ENCODE measurements around the gene KCNJ8.
"Not testable (repeated sequence)": the region's sequence is repeated elsewhere in the genome, so short reads cannot be mapped to it uniquely, and the experiment has no call there.

KCNJ8 gene

DNA sequence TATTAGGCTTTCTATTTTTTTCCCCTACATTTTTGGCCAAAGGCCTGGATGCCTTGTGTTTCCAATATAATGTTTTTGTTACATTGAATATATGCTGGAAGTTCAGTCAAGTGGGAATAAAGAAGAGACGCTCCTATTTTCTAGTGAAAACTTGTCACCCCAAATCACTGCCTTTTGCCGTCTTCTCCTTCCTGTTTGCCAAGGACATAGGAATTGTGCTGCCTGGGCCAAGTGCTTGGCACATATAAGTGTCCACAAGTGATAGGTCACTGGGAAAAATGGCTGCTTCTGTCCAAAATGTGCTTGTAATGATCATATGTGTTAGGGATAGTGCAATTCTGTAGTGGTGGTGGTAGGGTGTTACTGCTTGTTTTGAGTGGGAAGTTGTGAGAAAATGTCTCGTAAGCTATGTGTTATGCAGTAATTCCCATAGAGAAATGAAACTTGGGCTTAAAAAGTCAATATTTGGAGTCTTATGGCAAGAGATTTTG lies 11.6 kb upstream of the KCNJ8 start:
- Histone ChIP-seq H3K79me2 (ENCODE audit: low read length) (no peaks in the 10 kb centered on the region), H3K4me2 (ENCODE audit: low read depth, low read length) (no peak overlapping the region), H3K4me3 (ENCODE audit: low read length) (no peak overlapping the region), H3K27ac (ENCODE audit: low read length) (no peak overlapping the region), H4K20me1 (ENCODE audit: insufficient read depth, low read length) (no peaks in the 10 kb centered on the region), H3K36me3 (replicated peaks; ENCODE audit: insufficient read depth, low read length) (no peaks in the 10 kb centered on the region), H3K9me2 (replicated peaks; ENCODE audit: insufficient read depth, low read length) (no peaks in the 10 kb centered on the region), H3K4me1 (ENCODE audit: low read length) (no peaks in the 10 kb centered on the region), H3K27me3 (replicated peaks; ENCODE audit: insufficient read depth, low read length) (no peaks in the 10 kb centered on the region), H3K9ac (ENCODE audit: low read length) (no peak overlapping the region), H2AFZ (ENCODE audit: low read length) (no peak overlapping the region), H3F3A (ENCODE audit: insufficient read depth, low read length) (no peaks in the 10 kb centered on the region), H3K9me3 (replicated peaks; ENCODE audit: insufficient read depth, low read length) (no peaks in the 10 kb centered on the region)
- no peak for DNase-seq
- TF ChIP-seq EZH2 (optimal IDR thresholded peaks at IDR 0.05; ENCODE audit: low read depth, low read length) (no peak), EZH2phosphoT487 (IDR thresholded peaks at IDR 0.05; ENCODE audit: low read length) (no peak)

DNA sequence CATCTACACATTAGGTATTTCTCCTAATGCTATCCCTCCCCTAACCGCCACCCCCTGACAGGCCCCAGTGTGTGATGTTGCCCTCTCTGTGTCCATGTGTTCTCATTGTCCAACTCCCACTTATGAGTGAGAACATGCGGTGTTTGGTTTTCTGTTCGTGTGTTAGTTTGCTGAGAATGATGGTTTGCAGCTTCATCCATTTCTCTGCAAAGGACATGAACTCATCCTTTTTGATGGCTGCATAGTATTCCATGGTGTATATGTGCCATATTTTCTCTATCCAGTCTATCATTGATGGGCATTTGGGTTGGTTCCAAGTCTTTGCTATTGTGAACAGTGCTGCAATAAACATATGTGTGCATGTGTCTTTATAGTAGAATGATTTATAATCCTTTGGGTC lies 8.2 kb upstream of the KCNJ8 start:
- not testable (repeated sequence) for H4K20me1 ChIP-seq (ENCODE audit: insufficient read depth, low read length); H3K9me3 ChIP-seq (replicated peaks; ENCODE audit: insufficient read depth, low read length); H3K27me3 ChIP-seq (replicated peaks; ENCODE audit: insufficient read depth, low read length); H3K4me3 ChIP-seq (ENCODE audit: low read length); H3K4me2 ChIP-seq (ENCODE audit: low read depth, low read length); H3K9ac ChIP-seq (ENCODE audit: low read length); H3K36me3 ChIP-seq (replicated peaks; ENCODE audit: insufficient read depth, low read length); H3K9me2 ChIP-seq (replicated peaks; ENCODE audit: insufficient read depth, low read length); H3K27ac ChIP-seq (ENCODE audit: low read length); H3K4me1 ChIP-seq (ENCODE audit: low read length); H2AFZ ChIP-seq (ENCODE audit: low read length); H3K79me2 ChIP-seq (ENCODE audit: low read length); DNase-seq; H3F3A ChIP-seq (ENCODE audit: insufficient read depth, low read length)

DNA sequence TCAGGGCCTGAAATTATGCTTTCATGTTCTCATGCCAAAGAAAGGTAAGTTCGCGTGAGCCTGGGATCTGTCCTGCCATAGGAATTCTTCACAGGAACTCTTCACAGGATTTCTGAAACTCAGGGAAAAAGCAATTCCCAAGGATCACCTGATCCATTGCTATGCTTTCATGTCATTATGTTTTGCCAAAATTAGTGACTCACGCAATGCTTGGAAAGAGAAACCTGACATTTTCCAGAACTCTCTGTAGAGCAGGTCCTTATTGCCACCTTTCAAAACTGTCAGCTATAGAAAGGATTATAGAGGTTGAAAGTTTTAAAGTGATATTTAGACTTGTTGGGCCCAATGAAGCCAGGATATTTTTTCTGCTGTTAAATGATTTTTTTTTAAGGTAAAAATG lies 6.3 kb upstream of the KCNJ8 start:
- DNase-seq = no peak
- Histone ChIP-seq H3K4me1 (ENCODE audit: low read length) (no peaks in the 10 kb centered on the region), H3K4me3 (ENCODE audit: low read length) (no peak overlapping the region), H3K27ac (ENCODE audit: low read length) (no peak overlapping the region), H2AFZ (ENCODE audit: low read length) (no peak overlapping the region), H3K36me3 (replicated peaks; ENCODE audit: insufficient read depth, low read length) (no peaks in the 10 kb centered on the region), H3K4me2 (ENCODE audit: low read depth, low read length) (no peak overlapping the region), H4K20me1 (ENCODE audit: insufficient read depth, low read length) (no peaks in the 10 kb centered on the region), H3K27me3 (replicated peaks; ENCODE audit: insufficient read depth, low read length) (no peaks in the 10 kb centered on the region), H3K9ac (ENCODE audit: low read length) (no peak overlapping the region), H3K9me3 (replicated peaks; ENCODE audit: insufficient read depth, low read length) (no peaks in the 10 kb centered on the region), H3K79me2 (ENCODE audit: low read length) (no peaks in the 10 kb centered on the region), H3K9me2 (replicated peaks; ENCODE audit: insufficient read depth, low read length) (no peaks in the 10 kb centered on the region), H3F3A (ENCODE audit: insufficient read depth, low read length) (no peaks in the 10 kb centered on the region)
- TF ChIP-seq EZH2 (optimal IDR thresholded peaks at IDR 0.05; ENCODE audit: low read depth, low read length) = no peak
- no peak for TF ChIP-seq EZH2phosphoT487 (IDR thresholded peaks at IDR 0.05; ENCODE audit: low read length)
- TF ChIP-seq, protein P1, sequence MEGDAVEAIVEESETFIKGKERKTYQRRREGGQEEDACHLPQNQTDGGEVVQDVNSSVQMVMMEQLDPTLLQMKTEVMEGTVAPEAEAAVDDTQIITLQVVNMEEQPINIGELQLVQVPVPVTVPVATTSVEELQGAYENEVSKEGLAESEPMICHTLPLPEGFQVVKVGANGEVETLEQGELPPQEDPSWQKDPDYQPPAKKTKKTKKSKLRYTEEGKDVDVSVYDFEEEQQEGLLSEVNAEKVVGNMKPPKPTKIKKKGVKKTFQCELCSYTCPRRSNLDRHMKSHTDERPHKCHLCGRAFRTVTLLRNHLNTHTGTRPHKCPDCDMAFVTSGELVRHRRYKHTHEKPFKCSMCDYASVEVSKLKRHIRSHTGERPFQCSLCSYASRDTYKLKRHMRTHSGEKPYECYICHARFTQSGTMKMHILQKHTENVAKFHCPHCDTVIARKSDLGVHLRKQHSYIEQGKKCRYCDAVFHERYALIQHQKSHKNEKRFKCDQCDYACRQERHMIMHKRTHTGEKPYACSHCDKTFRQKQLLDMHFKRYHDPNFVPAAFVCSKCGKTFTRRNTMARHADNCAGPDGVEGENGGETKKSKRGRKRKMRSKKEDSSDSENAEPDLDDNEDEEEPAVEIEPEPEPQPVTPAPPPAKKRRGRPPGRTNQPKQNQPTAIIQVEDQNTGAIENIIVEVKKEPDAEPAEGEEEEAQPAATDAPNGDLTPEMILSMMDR (IDR thresholded peaks at IDR 0.05; ENCODE audit: low read length) = no peak

DNA sequence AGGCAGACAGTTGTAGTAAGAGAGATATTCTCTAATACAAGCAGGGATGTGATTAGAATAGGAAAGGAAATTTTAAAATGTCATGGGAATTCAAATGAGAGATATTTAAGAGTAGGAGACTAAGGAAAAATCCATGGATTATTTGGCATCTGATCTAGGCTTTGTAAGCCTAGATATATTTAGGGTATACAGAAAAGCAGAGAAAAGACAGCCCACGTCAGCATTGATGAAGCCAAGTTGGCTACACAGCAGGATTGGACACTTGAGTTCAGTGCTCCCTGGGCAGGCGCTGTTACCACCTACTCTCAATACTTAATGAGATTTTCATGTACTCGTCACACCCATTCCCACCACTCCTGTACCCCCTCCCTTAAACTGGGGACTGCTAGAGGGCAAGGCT lies 1.7 kb upstream of the KCNJ8 start:
- no peak overlapping the region for H3K4me2 ChIP-seq (ENCODE audit: low read depth, low read length)
- H2AFZ ChIP-seq (ENCODE audit: low read length) = no peak overlapping the region
- no peak overlapping the region for H3K9ac ChIP-seq (ENCODE audit: low read length)
- H3K79me2 ChIP-seq (ENCODE audit: low read length) = no peaks in the 10 kb centered on the region
- no peaks in the 10 kb centered on the region for H3K36me3 ChIP-seq (replicated peaks; ENCODE audit: insufficient read depth, low read length)
- H3K27ac ChIP-seq (ENCODE audit: low read length) = no peak overlapping the region
- no peaks in the 10 kb centered on the region for H4K20me1 ChIP-seq (ENCODE audit: insufficient read depth, low read length)
- H3K9me3 ChIP-seq (replicated peaks; ENCODE audit: insufficient read depth, low read length) = no peaks in the 10 kb centered on the region
- no peaks in the 10 kb centered on the region for H3K4me1 ChIP-seq (ENCODE audit: low read length)
- no peak for TF ChIP-seq EZH2phosphoT487 (IDR thresholded peaks at IDR 0.05; ENCODE audit: low read length)
- TF ChIP-seq, protein P1 (IDR thresholded peaks at IDR 0.05; ENCODE audit: low read length) = no peak
- TF ChIP-seq EZH2 (optimal IDR thresholded peaks at IDR 0.05; ENCODE audit: low read depth, low read length) = no peak
- H3K4me3 ChIP-seq (ENCODE audit: low read length) = no peak overlapping the region
- no peaks in the 10 kb centered on the region for H3K27me3 ChIP-seq (replicated peaks; ENCODE audit: insufficient read depth, low read length)
- no peaks in the 10 kb centered on the region for H3F3A ChIP-seq (ENCODE audit: insufficient read depth, low read length)
- H3K9me2 ChIP-seq (replicated peaks; ENCODE audit: insufficient read depth, low read length) = no peaks in the 10 kb centered on the region
- no peak for DNase-seq
